ENCODE results near the gene APCDD1L. TPM values are rescaled to one million over a fixed set of nuclear protein-coding genes. Genes with fewer than 3 reads are reported as not detected.
A peak's percentile ranks its signal among the peaks of the same experiment; 100 is the strongest.

Gene APCDD1L
- total and polyA plus RNA-seq, 2 of the 8 experiments (the other 6 are each of a cell fraction or from before 2014, with no cell fraction given) = 0.83 to 3.1 TPM

- ChIA-PET CTCF (ENCODE audit: partially characterized antibody) (no interaction called here), POLR2A (ENCODE audit: partially characterized antibody) (interaction anchor here (1.1 kb wide), 1 partner anchor 11 kb away, joined by 3 read pairs; no protein-coding TSS in a partner anchor)
- no peak overlapping the region for H2BK12ac ChIP-seq (ENCODE audit: low read depth, low read length)
- H3K36me3 ChIP-seq (ENCODE audit: control insufficient read depth in 2 of 4, insufficient read depth in 4 of 4, low read length in 3 of 4) = peaks cover 0 to 11% (median 0%) of the 10 kb centered on the region in 4 experiments; a peak in 2 of 8 replicates
- H2BK20ac ChIP-seq (ENCODE audit: low read length) = no peak overlapping the region
- peaks cover 2 to 17% (median 10%) of the 10 kb centered on the region in 4 experiments; a peak in 5 of 7 replicates for H3K4me1 ChIP-seq (replicated peaks in 1 of 4; ENCODE audit: control insufficient read depth in 3 of 4, insufficient read depth in 4 of 4, low read length in 3 of 4)
- H3K9ac ChIP-seq (replicated peaks in 1 of 4; ENCODE audit: extremely low read depth in 1 of 4, low read depth in 3 of 4, low read length in 3 of 4) = no peak overlapping the region
- H4K20me1 ChIP-seq (replicated peaks in 1 of 2; ENCODE audit: control insufficient read depth in 1 of 2, insufficient read depth in 2 of 2, low read length in 2 of 2) = peaks cover 0 to 1% of the 10 kb centered on the region in 2 experiments
- peak overlapping the region in 1 of 4 experiments; percentile 16; a peak in 1 of 8 replicates for H3K4me3 ChIP-seq (ENCODE audit: extremely low read depth in 1 of 4, insufficient read depth in 2 of 4, low read depth in 3 of 4, low read length in 4 of 4)
- peak overlapping the region; percentile 12 to 25; a peak in 2 of 4 replicates for H3K4me2 ChIP-seq (ENCODE audit: insufficient read depth in 1 of 2, low read depth in 2 of 2, low read length in 2 of 2)
- H2BK120ac ChIP-seq (replicated peaks; ENCODE audit: low read depth, low read length) = no peak overlapping the region
- H3K56ac ChIP-seq (replicated peaks; ENCODE audit: insufficient read length, low read depth, low read length) = no peak overlapping the region
- H3K9me3 ChIP-seq (ENCODE audit: insufficient read depth in 2 of 2, low read depth in 1 of 2, low read length in 1 of 2) = peaks cover 3 to 9% of the 10 kb centered on the region in 2 experiments; a peak in 3 of 4 replicates
- no peak overlapping the region for H4K91ac ChIP-seq (replicated peaks; ENCODE audit: insufficient read length, low read length)
- no peak overlapping the region for H2AFZ ChIP-seq (ENCODE audit: low read length)
- no peak overlapping the region for H2BK15ac ChIP-seq (ENCODE audit: low read length)
- peaks cover 0 to 55% of the 10 kb centered on the region in 2 experiments; a peak in 2 of 4 replicates for H3K79me2 ChIP-seq (ENCODE audit: control insufficient read depth in 1 of 2, insufficient read depth in 2 of 2, low read length in 2 of 2)
- no peak overlapping the region for H3K4ac ChIP-seq (replicated peaks; ENCODE audit: insufficient read length, low read depth, low read length)
- DNase-seq (ENCODE audit: low read depth in 1 of 2, low spot score in 2 of 2) (no peak), FAIRE-seq (no peak)
- H3K23ac ChIP-seq (ENCODE audit: insufficient read length) = no peak overlapping the region
- no peak overlapping the region for H4K8ac ChIP-seq (ENCODE audit: extremely low read depth, insufficient read depth, low read length)
- no peak overlapping the region for H2BK5ac ChIP-seq (ENCODE audit: low read depth, low read length)
- H3K18ac ChIP-seq (ENCODE audit: extremely low read depth, low read length) = no peak overlapping the region
- no peak overlapping the region for H3K27ac ChIP-seq (ENCODE audit: low read depth, low read length)
- no peaks in the 10 kb centered on the region for H3K23me2 ChIP-seq (ENCODE audit: low read depth, low read length)
- H3K27me3 ChIP-seq (replicated peaks in 1 of 4; ENCODE audit: control insufficient read depth in 3 of 4, extremely low read depth in 1 of 4, insufficient read depth in 3 of 4, low read length in 3 of 4) = no peaks in the 10 kb centered on the region
- no peak overlapping the region for H2AK5ac ChIP-seq (ENCODE audit: low read depth, low read length)
- 68% methylated on average over 2 of the region's 2 CpGs; no CpG with 5 or more reads in 1 of the 2 experiments for WGBS, 2 experiments (ENCODE audit: extremely low coverage in 1 of 2, insufficient coverage in 1 of 2, insufficient read length in 1 of 2, insufficient replicate concordance in 2 of 2, low coverage in 1 of 2, low lambda C conversion rate in 2 of 2, missing lambda C conversion rate in 1 of 2)
- no peak overlapping the region for H3K14ac ChIP-seq (ENCODE audit: insufficient read length)
- no peak overlapping the region for H4K5ac ChIP-seq (ENCODE audit: insufficient read length, low read depth, low read length)
- H3K79me1 ChIP-seq (ENCODE audit: low read depth, low read length) = peaks cover 5% of the 10 kb centered on the region
- no peak for TF ChIP-seq RFX5 (IDR thresholded peaks at IDR 0.05; ENCODE audit: borderline replicate concordance, low read depth, low read length)
- no peak for TF ChIP-seq CTBP2 (IDR thresholded peaks at IDR 0.05; ENCODE audit: borderline replicate concordance, insufficient read depth, insufficient read length, low read length)
- no peak for TF ChIP-seq TEAD4 (IDR thresholded peaks at IDR 0.05; ENCODE audit: low read depth, low read length)
- no peak for TF ChIP-seq ASH2L (IDR thresholded peaks at IDR 0.05; ENCODE audit: low read length)
Observed at GRCh38 chr20:58416835-58417234, 98.4 kb downstream of the APCDD1L start.
